HFFc6 (cell line): ENCODE data around the gene KIF1B. TPM values are rescaled to one million over a fixed set of nuclear protein-coding genes. Genes with fewer than 3 reads are reported as not detected.

Source experiments
- DNase-seq: peaks from one replicate; pipeline ENCODE4 v3.0.0-alpha.2; 2018
- H3K27ac Mint-ChIP-seq: 2 replicates; pipeline ENCODE4 v1.8.0; 2020; ENCODE audit warnings: mild to moderate bottlenecking, mixed read lengths
- H3K27me3 Mint-ChIP-seq: 2 replicates; pipeline ENCODE4 v1.8.0; 2021; ENCODE audit warnings: mild to moderate bottlenecking, moderate library complexity, mixed read lengths; ENCODE audit not compliant: insufficient read depth
- H3K36me3 Mint-ChIP-seq: 2 replicates; pipeline ENCODE4 v1.8.0; 2021; ENCODE audit warnings: low read depth, mixed read lengths
- H3K4me1 Mint-ChIP-seq: 2 replicates; pipeline ENCODE4 v1.8.0; 2020; ENCODE audit warnings: low read depth, mixed read lengths
- H3K4me3 Mint-ChIP-seq: 2 replicates; pipeline ENCODE4 v1.8.0; 2020; ENCODE audit warnings: mild to moderate bottlenecking, moderate library complexity, mixed read lengths
- H3K9me3 Mint-ChIP-seq: 2 replicates; pipeline ENCODE4 v1.8.0; 2020; ENCODE audit warnings: mild to moderate bottlenecking, mixed read lengths
- CTCF ChIP-seq: fragments of 200-600 bp; sonication (generic); IDR thresholded peaks from 2 replicates; pipeline ENCODE4 v1.5.0; 2021; ENCODE audit warnings: antibody characterized with exemption, mild to moderate bottlenecking
- total RNA-seq, 6 experiments: library from RNA; stranded (reverse); fragmentation: NEBNext Ultra II Directional; extraction: Animal tissue kit (Norgen Biotek cat#: 25700); gene quantifications; 2 replicates in 1 of 6; 3 replicates in 5 of 6; pipeline ENCODE4 v1.2.3, GENCODE V29; 2021

KIF1B gene
- total RNA-seq, 6 experiments from 2014 or later = 35.2 to 41.6 (median 39.3) TPM

GRCh38 chr1:10209590-10209904 is 823 bp upstream of the KIF1B start:
- DNase-seq = no peak
- TF ChIP-seq CTCF = no peak
- Mint-ChIP-seq H3K27me3 (no peaks in the 10 kb centered on the region; the same call in 1 of the 2 replicates), H3K4me1 (peaks cover 35% of the 10 kb centered on the region), H3K36me3 (no peaks in the 10 kb centered on the region), H3K9me3 (no peaks in the 10 kb centered on the region), H3K4me3 (peak overlapping the region; percentile 92), H3K27ac (peak overlapping the region; percentile 95)

- H3K4me1 Mint-ChIP-seq = peaks cover 43% of the 10 kb centered on the region
- H3K27me3 Mint-ChIP-seq = no peaks in the 10 kb centered on the region; the same call in 1 of the 2 replicates
- no peak for TF ChIP-seq CTCF
- H3K36me3 Mint-ChIP-seq = peaks cover 8% of the 10 kb centered on the region
- H3K9me3 Mint-ChIP-seq = no peaks in the 10 kb centered on the region
- H3K4me3 Mint-ChIP-seq = peak overlapping the region; percentile 88
- H3K27ac Mint-ChIP-seq = peak overlapping the region; percentile 100
- DNase-seq = peak; percentile 94
These were observed 753 bp downstream of the KIF1B start for GRCh38 chr1:10210841-10211804.

DNA sequence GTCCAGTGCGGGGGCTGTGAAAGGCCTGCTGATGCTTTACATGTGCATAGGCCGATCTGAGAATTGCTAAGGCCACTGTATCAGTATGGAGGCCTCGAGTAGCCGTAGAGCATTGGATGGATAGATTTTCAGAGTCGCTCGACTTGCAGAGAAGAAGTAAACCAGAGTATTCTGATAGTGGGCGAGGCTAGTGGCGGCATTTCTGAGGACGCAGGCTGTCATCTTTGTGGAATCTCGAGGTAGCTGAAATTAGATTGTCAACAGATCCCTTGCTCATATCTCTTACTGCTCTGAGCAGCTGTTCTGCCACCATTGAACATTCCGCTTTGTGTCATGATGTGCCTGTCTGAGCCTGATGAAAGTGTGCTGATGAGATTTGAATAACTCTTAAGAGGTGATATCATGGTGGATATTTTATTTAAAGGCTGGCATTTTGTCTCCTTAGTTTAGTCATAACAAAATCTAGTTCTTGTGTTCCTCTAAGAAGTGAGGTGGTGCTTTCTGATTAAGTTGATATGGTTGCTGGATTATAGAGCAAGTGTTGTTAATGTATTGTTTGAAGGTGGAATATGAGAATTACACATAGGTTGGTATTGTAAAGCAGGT is 1.5 kb downstream of the KIF1B start:
- Mint-ChIP-seq H3K9me3 (no peaks in the 10 kb centered on the region), H3K27me3 (no peaks in the 10 kb centered on the region; the same call in 1 of the 2 replicates), H3K4me3 (peak overlapping the region; percentile 88), H3K27ac (peak overlapping the region; percentile 100), H3K36me3 (peaks cover 14% of the 10 kb centered on the region), H3K4me1 (peaks cover 50% of the 10 kb centered on the region)
- peak; percentile 52 for DNase-seq
- TF ChIP-seq CTCF = no peak

DNA sequence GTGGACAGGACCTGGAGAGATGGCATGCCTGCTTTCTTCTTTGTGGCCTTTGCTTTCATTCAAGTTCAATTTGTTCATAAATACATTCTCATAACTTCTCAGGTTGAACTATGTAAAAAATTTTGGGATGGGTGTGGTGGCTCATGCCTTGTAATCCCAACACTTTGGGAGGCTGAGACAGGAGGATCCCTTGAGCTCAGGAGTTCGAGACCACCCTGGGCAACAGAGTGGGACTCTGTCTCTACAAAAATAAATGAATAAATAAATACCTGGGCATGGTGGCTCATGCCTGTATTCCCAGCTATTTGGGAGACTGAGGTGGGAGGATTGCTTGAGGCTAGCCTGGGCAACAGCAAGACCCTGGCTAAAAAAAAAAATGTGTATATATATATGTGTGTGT is 2.1 kb downstream of the KIF1B start:
- peak overlapping the region; percentile 88 for H3K4me3 Mint-ChIP-seq
- H3K4me1 Mint-ChIP-seq = peaks cover 53% of the 10 kb centered on the region
- H3K27me3 Mint-ChIP-seq = no peaks in the 10 kb centered on the region; the same call in 1 of the 2 replicates
- no peaks in the 10 kb centered on the region for H3K9me3 Mint-ChIP-seq
- H3K36me3 Mint-ChIP-seq = peaks cover 14% of the 10 kb centered on the region
- TF ChIP-seq CTCF = no peak
- peak overlapping the region; percentile 100 for H3K27ac Mint-ChIP-seq
- no peak for DNase-seq

DNA sequence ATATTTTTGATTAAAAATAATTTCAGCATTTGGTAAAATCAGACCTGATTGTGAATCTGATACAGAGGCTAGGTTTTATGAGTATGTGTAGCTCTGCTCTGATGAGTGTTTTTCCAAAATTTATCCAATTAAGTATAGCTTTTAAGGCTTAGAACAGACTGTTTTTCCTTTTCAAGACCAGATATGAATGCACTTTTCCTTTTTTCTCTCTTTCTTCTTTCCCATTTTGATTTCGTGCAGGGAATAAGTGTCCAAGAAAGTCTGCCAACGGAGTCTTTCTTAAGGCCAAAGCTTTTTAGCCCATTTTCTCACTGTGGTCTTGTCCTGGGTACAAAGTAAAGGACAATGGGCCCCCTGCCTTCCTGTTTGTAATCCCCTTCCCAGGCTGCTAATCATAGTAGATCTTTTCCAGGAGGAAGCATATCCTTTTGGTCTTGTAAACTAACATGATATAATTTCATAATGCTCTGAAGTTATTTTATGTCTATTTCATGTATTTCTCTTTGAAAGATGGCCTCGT is 2.9 kb downstream of the KIF1B start:
- peaks cover 61% of the 10 kb centered on the region for H3K4me1 Mint-ChIP-seq
- DNase-seq = no peak
- H3K36me3 Mint-ChIP-seq = peaks cover 14% of the 10 kb centered on the region
- TF ChIP-seq CTCF = no peak
- H3K27me3 Mint-ChIP-seq = peaks cover under 1% of the 10 kb centered on the region; the same call in 1 of the 2 replicates
- H3K27ac Mint-ChIP-seq = peak overlapping the region; percentile 56
- H3K9me3 Mint-ChIP-seq = no peaks in the 10 kb centered on the region
- peak overlapping the region; percentile 49 for H3K4me3 Mint-ChIP-seq
